K562 (cell line): Measurements from ENCODE around the gene DNASE1L2. TPM values are rescaled to one million over a fixed set of nuclear protein-coding genes. Genes with fewer than 3 reads are reported as not detected.

Experiments used
- CREM ChIP-seq: IDR thresholded peaks from 2 replicates; pipeline ENCODE4 v1.6.1; 2014; ENCODE audit warnings: antibody characterized with exemption, low read depth
- DMBX1 ChIP-seq: fragments of 250-450 bp; sonication (Bioruptor Pico); IDR thresholded peaks from 2 replicates; pipeline ENCODE4 v1.8.0; 2022; ENCODE audit warnings: inconsistent platforms, mild to moderate bottlenecking, moderate library complexity, borderline replicate concordance
- ERF ChIP-seq: fragments of 450-650 bp; formaldehyde crosslinking; IDR thresholded peaks from 2 replicates; pipeline ENCODE4 v1.4.0; 2020; ENCODE audit warnings: mild to moderate bottlenecking, mixed read lengths
- MNT ChIP-seq, 2 experiments: fragments of 450-650 bp; conservative IDR thresholded peaks; 2 replicates each; pipeline ENCODE4 v1.6.1; 2017; ENCODE audit warnings: mild to moderate bottlenecking in 2 of 2, moderate library complexity in 2 of 2
- MTF1 ChIP-seq: fragments of 250-450 bp; sonication (Bioruptor Pico); IDR thresholded peaks from 2 replicates; pipeline ENCODE4 v1.9.0; 2021; ENCODE audit warnings: moderate library complexity, mild to moderate bottlenecking, inconsistent platforms, borderline replicate concordance
- NFIC ChIP-seq: fragments of 450-650 bp; IDR thresholded peaks from 2 replicates; pipeline ENCODE4 v1.6.1; 2017; ENCODE audit warnings: mild to moderate bottlenecking, inconsistent platforms
- POLR2AphosphoS5 ChIP-seq: IDR thresholded peaks from 2 replicates; pipeline ENCODE4 v1.6.1; 2011; ENCODE audit warnings: mild to moderate bottlenecking, low read depth, low read length, moderate library complexity; ENCODE audit not compliant: control insufficient read depth, insufficient read depth
- RAD51 ChIP-seq: fragments of 450-650 bp; IDR thresholded peaks from 2 replicates; pipeline ENCODE4 v1.7.1; 2016; ENCODE audit warnings: low read depth, mild to moderate bottlenecking, borderline replicate concordance
- RB1 ChIP-seq: fragments of 450-650 bp; IDR thresholded peaks from 2 replicates; pipeline ENCODE4 v1.6.1; 2017; ENCODE audit warnings: low read depth, mild to moderate bottlenecking
- SAFB ChIP-seq: fragments of 200-400 bp; formaldehyde crosslinking; IDR thresholded peaks from 2 replicates; pipeline ENCODE4 v1.6.1; 2017; ENCODE audit warnings: low read depth, low read length, borderline replicate concordance
- SETDB1 ChIP-seq: IDR thresholded peaks from one replicate; pipeline ENCODE4 v1.6.1; 2012; ENCODE audit warnings: low read length, control low read depth, inconsistent platforms
- ZBTB17 ChIP-seq: fragments of 450-650 bp; formaldehyde crosslinking; IDR thresholded peaks from 2 replicates; pipeline ENCODE4 v1.4.0; 2020; ENCODE audit warnings: mild to moderate bottlenecking
- ZNF224 ChIP-seq: sonication (generic); formaldehyde crosslinking; IDR thresholded peaks from 2 replicates; pipeline ENCODE4 v1.8.0; 2022; ENCODE audit warnings: mild to moderate bottlenecking, missing genetic modification reagents
- polyA plus RNA-seq, 8 experiments: library from polyadenylated mRNA; depleted of rRNA in 4 of 8; stranded (reverse) in 5 of 8; unstranded in 3 of 8; fragments of >200 nt; fragmentation: Nextera tagmentation in 2 of 8; fragmentation: Illumina TruSeq in 1 of 8; extraction: Ambion mirVana in 2 of 8; extraction: Trizol in 1 of 8; gene quantifications; 2 replicates each; pipeline versions ENCODE4 v1.2.1 to v1.2.3, GENCODE V29; 2011 to 2014; ENCODE audit warnings: inconsistent platforms in 1 of 8, missing spikeins in 1 of 8
- total RNA-seq, 7 experiments: library from RNA; depleted of rRNA in 6 of 7; stranded (reverse); fragments of >200 nt in 6 of 7; fragmentation: Illumina TruSeq in 2 of 7; extraction: Trizol in 2 of 7; gene quantifications; 2 replicates each; pipeline versions ENCODE4 v1.2.1 to v1.2.3, GENCODE V29; 2011 to 2021; ENCODE audit warnings: low replicate concordance in 1 of 7
- TF ChIP-seq, protein P1 (sequence below): fragments of 450-650 bp; formaldehyde crosslinking; IDR thresholded peaks from 2 replicates; pipeline ENCODE4 v1.4.0; 2020; ENCODE audit warnings: mild to moderate bottlenecking, moderate library complexity
- TF ChIP-seq, protein P2 (sequence below): IDR thresholded peaks from 2 replicates; pipeline ENCODE4 v1.6.1; 2012; ENCODE audit warnings: low read depth, low read length, improper control_type of control experiment, borderline replicate concordance
- TF ChIP-seq, protein P3 (sequence below): fragments of 200-800 bp; sonication (Bioruptor generic); IDR thresholded peaks from 2 replicates; pipeline ENCODE4 v1.6.1; 2017; ENCODE audit warnings: missing genetic modification characterization, missing compliant biosample characterization
- TF ChIP-seq, protein P4 (sequence below), 3 experiments: IDR thresholded peaks in 2 of 3; conservative IDR thresholded peaks in 1 of 3; 2 replicates each; pipeline ENCODE4 v1.5.1; 2011 to 2012; ENCODE audit warnings: low read length in 3 of 3, mild to moderate bottlenecking in 3 of 3, control low read depth in 2 of 3, improper control_type of control experiment in 1 of 3, inconsistent platforms in 1 of 3, low read depth in 1 of 3, mixed read lengths in 1 of 3, moderate library complexity in 1 of 3; ENCODE audit not compliant: insufficient read depth in 2 of 3
- TF ChIP-seq, protein P5 (sequence below): sonication (generic); formaldehyde crosslinking; IDR thresholded peaks from 2 replicates; pipeline ENCODE4 v1.9.0; 2022; ENCODE audit warnings: mild to moderate bottlenecking, missing genetic modification reagents

The DNASE1L2 gene
- total and polyA plus RNA-seq, 9 of the 15 experiments (the other 6 are each of a cell fraction or from before 2014, with no cell fraction given) = 0.08 to 2.7 (median 1.7) TPM; not detected in 1

DNA sequence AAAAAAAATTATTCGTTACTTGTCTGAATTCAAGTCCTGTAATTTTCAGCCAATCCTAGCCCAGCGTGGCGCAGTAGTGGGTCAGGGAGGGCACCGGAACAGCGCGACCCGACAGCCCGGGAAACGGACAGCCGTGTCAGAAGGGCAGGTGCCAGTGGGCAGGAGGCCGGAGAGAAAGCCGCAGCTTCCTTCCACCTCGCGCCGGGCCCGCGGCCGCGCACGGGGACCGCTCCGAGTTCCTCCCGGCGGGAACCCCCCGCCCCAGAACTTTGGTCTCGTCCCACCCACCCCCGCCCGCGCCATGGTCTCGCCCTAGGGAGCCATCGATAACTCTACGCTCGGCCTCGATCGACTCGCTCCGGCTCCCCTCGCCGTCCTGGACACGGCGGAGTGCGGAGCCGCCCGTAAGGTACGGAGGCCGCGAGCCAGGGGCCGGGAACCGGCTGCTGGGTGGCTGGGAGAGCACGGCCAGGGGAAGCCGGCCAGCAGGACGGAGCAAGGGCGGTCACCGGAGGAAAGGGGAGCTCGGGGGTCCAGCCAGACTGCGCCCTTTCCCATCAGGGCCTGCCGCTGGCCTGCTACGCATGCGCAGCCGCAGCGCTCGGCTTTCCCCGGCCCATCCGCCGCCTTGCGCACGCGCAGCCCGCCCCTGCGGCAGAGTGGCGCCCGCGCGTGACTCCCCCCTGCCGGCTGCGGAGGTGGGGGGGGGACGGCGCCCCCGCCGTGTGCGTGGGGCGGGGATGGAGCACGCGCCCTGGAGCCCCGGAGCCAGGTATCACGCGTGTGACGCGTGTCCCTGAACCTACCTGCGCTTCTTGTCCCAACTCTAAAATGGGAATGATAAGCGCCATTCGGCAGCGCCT, 30.9 kb upstream of the DNASE1L2 start, which contains the start of gene MLST8 (continued):
- TF ChIP-seq MTF1 (CRISPR knock-in tag) (no peak), SAFB (peak; percentile 94), NFIC (peak; percentile 41; the same call in 1 of the 2 replicates), CREM (peak; percentile 75), MNT (conservative IDR thresholded peaks at IDR 0.05) (peak; percentile 76 to 85), RB1 (peak; percentile 74), DMBX1 (CRISPR knock-in tag) (peak; percentile 46; the same call in 1 of the 2 replicates), ZBTB17 (CRISPR knock-in tag) (peak; percentile 100), ZNF224 (CRISPR knock-in tag) (no peak), ERF (CRISPR knock-in tag) (peak; percentile 93), RAD51 (0 out of 2 replicates have a peak, but pooled peaks have one; percentile 34), SETDB1 (no peak), POLR2AphosphoS5 (peak; percentile 88)
- TF ChIP-seq, protein P1, sequence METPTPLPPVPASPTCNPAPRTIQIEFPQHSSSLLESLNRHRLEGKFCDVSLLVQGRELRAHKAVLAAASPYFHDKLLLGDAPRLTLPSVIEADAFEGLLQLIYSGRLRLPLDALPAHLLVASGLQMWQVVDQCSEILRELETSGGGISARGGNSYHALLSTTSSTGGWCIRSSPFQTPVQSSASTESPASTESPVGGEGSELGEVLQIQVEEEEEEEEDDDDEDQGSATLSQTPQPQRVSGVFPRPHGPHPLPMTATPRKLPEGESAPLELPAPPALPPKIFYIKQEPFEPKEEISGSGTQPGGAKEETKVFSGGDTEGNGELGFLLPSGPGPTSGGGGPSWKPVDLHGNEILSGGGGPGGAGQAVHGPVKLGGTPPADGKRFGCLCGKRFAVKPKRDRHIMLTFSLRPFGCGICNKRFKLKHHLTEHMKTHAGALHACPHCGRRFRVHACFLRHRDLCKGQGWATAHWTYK (CRISPR knock-in tag) = peak; percentile 94
- TF ChIP-seq, protein P2, sequence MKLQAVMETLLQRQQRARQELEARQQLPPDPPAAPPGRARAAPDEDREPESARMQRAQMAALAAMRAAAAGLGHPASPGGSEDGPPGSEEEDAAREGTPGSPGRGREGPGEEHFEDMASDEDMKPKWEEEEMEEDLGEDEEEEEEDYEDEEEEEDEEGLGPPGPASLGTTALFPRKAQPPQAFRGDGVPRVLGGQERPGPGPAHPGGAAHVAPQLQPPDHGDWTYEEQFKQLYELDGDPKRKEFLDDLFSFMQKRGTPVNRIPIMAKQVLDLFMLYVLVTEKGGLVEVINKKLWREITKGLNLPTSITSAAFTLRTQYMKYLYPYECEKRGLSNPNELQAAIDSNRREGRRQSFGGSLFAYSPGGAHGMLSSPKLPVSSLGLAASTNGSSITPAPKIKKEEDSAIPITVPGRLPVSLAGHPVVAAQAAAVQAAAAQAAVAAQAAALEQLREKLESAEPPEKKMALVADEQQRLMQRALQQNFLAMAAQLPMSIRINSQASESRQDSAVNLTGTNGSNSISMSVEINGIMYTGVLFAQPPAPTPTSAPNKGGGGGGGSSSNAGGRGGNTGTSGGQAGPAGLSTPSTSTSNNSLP = peak; percentile 44; the same call in 1 of the 2 replicates
- TF ChIP-seq, protein P3, sequence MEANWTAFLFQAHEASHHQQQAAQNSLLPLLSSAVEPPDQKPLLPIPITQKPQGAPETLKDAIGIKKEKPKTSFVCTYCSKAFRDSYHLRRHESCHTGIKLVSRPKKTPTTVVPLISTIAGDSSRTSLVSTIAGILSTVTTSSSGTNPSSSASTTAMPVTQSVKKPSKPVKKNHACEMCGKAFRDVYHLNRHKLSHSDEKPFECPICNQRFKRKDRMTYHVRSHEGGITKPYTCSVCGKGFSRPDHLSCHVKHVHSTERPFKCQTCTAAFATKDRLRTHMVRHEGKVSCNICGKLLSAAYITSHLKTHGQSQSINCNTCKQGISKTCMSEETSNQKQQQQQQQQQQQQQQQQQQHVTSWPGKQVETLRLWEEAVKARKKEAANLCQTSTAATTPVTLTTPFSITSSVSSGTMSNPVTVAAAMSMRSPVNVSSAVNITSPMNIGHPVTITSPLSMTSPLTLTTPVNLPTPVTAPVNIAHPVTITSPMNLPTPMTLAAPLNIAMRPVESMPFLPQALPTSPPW (CRISPR knock-in tag) = peak; percentile 100
- TF ChIP-seq, protein P4, sequence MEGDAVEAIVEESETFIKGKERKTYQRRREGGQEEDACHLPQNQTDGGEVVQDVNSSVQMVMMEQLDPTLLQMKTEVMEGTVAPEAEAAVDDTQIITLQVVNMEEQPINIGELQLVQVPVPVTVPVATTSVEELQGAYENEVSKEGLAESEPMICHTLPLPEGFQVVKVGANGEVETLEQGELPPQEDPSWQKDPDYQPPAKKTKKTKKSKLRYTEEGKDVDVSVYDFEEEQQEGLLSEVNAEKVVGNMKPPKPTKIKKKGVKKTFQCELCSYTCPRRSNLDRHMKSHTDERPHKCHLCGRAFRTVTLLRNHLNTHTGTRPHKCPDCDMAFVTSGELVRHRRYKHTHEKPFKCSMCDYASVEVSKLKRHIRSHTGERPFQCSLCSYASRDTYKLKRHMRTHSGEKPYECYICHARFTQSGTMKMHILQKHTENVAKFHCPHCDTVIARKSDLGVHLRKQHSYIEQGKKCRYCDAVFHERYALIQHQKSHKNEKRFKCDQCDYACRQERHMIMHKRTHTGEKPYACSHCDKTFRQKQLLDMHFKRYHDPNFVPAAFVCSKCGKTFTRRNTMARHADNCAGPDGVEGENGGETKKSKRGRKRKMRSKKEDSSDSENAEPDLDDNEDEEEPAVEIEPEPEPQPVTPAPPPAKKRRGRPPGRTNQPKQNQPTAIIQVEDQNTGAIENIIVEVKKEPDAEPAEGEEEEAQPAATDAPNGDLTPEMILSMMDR (IDR thresholded peaks at IDR 0.05 in 2 of 3, conservative IDR thresholded peaks at IDR 0.05 in 1 of 3; ENCODE audit: insufficient read depth in 2 of 3, low read depth in 1 of 3, low read length in 3 of 3) = 0 out of 6 replicates have a peak, but pooled peaks of 1 of the 3 experiments have one; percentile 15
- TF ChIP-seq, protein P5, sequence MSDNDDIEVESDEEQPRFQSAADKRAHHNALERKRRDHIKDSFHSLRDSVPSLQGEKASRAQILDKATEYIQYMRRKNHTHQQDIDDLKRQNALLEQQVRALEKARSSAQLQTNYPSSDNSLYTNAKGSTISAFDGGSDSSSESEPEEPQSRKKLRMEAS (CRISPR knock-in tag) = peak; percentile 47
